ENCODE measurements around the gene LIN54. TPM values are rescaled to one million over a fixed set of nuclear protein-coding genes. Genes with fewer than 3 reads are reported as not detected.

Gene LIN54
- total and polyA plus RNA-seq, 2 of the 4 experiments (the other 2 are of a cell fraction) = 5.3 to 26.9 TPM

GRCh38 chr4:82947498-82947897 lies 63.1 kb downstream of the LIN54 start:
- in situ Hi-C loops (cut with MboI; ENCODE audit: low sequenced_read_pairs) = no loop called here
- no peak overlapping the region for H2AK9ac ChIP-seq (replicated peaks; ENCODE audit: low read depth, low read length, poor library complexity)
- no peaks in the 10 kb centered on the region for H3K9me3 ChIP-seq (ENCODE audit: control insufficient read depth, insufficient read depth, low read length)
- intact Hi-C loops (cut with micrococcal nuclease) = no loop called here
- H3K14ac ChIP-seq (replicated peaks; ENCODE audit: low read depth, low read length) = no peak overlapping the region
- H3K4me3 ChIP-seq (ENCODE audit: insufficient read depth, low read depth, low read length) = no peak overlapping the region
- H3K4ac ChIP-seq (ENCODE audit: low read depth, low read length) = no peak overlapping the region; the same call in 1 of the 2 replicates
- POLR2A ChIA-PET (ENCODE audit: unreplicated experiment) = no interaction called here
- H4K20me1 ChIP-seq (ENCODE audit: insufficient read depth, low read length) = no peaks in the 10 kb centered on the region
- no peak overlapping the region for H2BK5ac ChIP-seq (ENCODE audit: low read depth, low read length, poor library complexity, severe bottlenecking)
- dilution Hi-C loops (cut with HindIII; ENCODE audit: low sequenced_read_pairs, unreplicated experiment) = no loop called here
- no peak overlapping the region for H2AFZ ChIP-seq (replicated peaks; ENCODE audit: low read length, poor library complexity)
- CTCF ChIA-PET = interaction anchor here (0.6 kb wide), 1 partner anchor 13 kb away, joined by 3 read pairs; no protein-coding TSS in a partner anchor
- no peak overlapping the region for H3K27ac ChIP-seq (ENCODE audit: insufficient read depth, low read length)
- H3K4me1 ChIP-seq (ENCODE audit: control insufficient read depth, insufficient read depth, low read length) = no peaks in the 10 kb centered on the region
- H3K4me2 ChIP-seq (ENCODE audit: low read depth, low read length) = no peak overlapping the region
- H3K56ac ChIP-seq (ENCODE audit: extremely low read depth, insufficient read depth, low read length) = no peak overlapping the region
- TF ChIP-seq CHD1 (IDR thresholded peaks at IDR 0.05; ENCODE audit: low read depth, low read length) = no peak
- no peak for TF ChIP-seq USF2 (IDR thresholded peaks at IDR 0.05; ENCODE audit: low read depth, low read length)
- no peak for TF ChIP-seq SMC3 (IDR thresholded peaks at IDR 0.05; ENCODE audit: low read depth, low read length)
- TF ChIP-seq RCOR1 (IDR thresholded peaks at IDR 0.05; ENCODE audit: insufficient replicate concordance, low read length) = no peak
- TF ChIP-seq MAZ (IDR thresholded peaks at IDR 0.05; ENCODE audit: borderline replicate concordance, low read depth, low read length) = no peak
- ATAC-seq (ENCODE audit: low read depth) = no peak
- H2AK5ac ChIP-seq (ENCODE audit: low read depth, low read length) = no peak overlapping the region
- H3K27me3 ChIP-seq (ENCODE audit: control insufficient read depth, insufficient read depth, low read length) = no peaks in the 10 kb centered on the region
- DNase-seq = no peak
- H3K36me3 ChIP-seq (ENCODE audit: control insufficient read depth, insufficient read depth, low read length) = peaks cover 6% of the 10 kb centered on the region
- H4K91ac ChIP-seq (ENCODE audit: insufficient read depth, low read depth, low read length) = no peak overlapping the region
- no peak overlapping the region for H2BK15ac ChIP-seq (ENCODE audit: low read depth, low read length)
- H2BK20ac ChIP-seq (ENCODE audit: low read depth, low read length) = no peak overlapping the region
- no peak overlapping the region for H3K23ac ChIP-seq (ENCODE audit: low read depth, low read length)
- no peak overlapping the region for H4K5ac ChIP-seq (ENCODE audit: low read depth, low read length)
- no peaks in the 10 kb centered on the region for H3K9me1 ChIP-seq (ENCODE audit: insufficient read depth, low read length)
- no TSS peak for BruUV-seq (replicated peaks)
- H3K9ac ChIP-seq (ENCODE audit: low read depth, low read length) = no peak overlapping the region
- H3K18ac ChIP-seq (ENCODE audit: low read depth, low read length) = no peak overlapping the region
- H3K79me1 ChIP-seq (ENCODE audit: low read depth in 1 of 2, low read length in 2 of 2) = peaks cover 5 to 11% of the 10 kb centered on the region in 2 experiments; a peak in 2 of 4 replicates
- no peak overlapping the region for H2BK120ac ChIP-seq (ENCODE audit: low read depth, low read length)
- H4K8ac ChIP-seq (ENCODE audit: low read depth in 2 of 2, low read length in 2 of 2) = no peak overlapping the region

Measured in IMR-90 (cell line).